ENCODE results near the gene DKK2.

- TF ChIP-seq REST (IDR thresholded peaks at IDR 0.05; ENCODE audit: insufficient replicate concordance, low read depth) (no peak), CTCF (IDR thresholded peaks at IDR 0.05; ENCODE audit: insufficient read depth, low read length) (no peak), GABPA (IDR thresholded peaks at IDR 0.05; ENCODE audit: low read depth) (no peak), POLR2AphosphoS5 (IDR thresholded peaks at IDR 0.05; ENCODE audit: low read depth) (no peak), SPI1 (IDR thresholded peaks at IDR 0.05; ENCODE audit: borderline replicate concordance, low read depth) (no peak)
Observed at GRCh38 chr4:106951891-106952290, 84.2 kb downstream of the DKK2 start.
